ENCODE results near the gene ADD3. TPM values are rescaled to one million over a fixed set of nuclear protein-coding genes. Genes with fewer than 3 reads are reported as not detected.
A peak's percentile ranks its signal among the peaks of the same experiment; 100 is the strongest.

Gene ADD3
- total RNA-seq, 3 donors from 2014 or later (not counting 1 experiment from before 2014, with no cell fraction given), result 341 to 437 (median 344) TPM

DNA sequence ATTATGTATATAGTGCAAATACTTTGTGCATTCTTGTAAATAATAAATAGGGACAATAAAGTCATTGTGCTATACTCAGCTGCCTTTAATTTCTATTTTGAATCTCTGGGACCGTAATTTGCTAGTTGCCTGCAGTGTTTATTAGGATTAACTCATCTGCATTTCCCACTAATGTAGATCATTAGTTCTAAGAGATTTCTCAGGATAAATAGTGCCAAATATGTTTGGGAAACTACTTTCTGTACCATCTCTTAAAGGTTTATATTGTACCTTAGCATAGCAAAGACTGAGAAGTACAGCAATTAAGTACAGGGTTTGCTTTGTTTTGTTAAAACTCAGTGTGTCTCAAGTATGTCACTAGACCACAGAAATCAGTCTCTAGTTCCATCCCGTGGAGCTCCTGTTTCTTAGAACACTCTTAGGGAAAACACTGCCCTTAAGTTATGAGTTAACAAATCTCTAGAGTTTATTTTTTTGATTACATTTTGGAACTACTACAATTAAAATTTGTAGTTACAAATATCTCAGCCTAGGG is 26.0 kb downstream of the ADD3 start:
- DNase-seq (no peak), ATAC-seq (no peak)
- TF ChIP-seq, protein P1, sequence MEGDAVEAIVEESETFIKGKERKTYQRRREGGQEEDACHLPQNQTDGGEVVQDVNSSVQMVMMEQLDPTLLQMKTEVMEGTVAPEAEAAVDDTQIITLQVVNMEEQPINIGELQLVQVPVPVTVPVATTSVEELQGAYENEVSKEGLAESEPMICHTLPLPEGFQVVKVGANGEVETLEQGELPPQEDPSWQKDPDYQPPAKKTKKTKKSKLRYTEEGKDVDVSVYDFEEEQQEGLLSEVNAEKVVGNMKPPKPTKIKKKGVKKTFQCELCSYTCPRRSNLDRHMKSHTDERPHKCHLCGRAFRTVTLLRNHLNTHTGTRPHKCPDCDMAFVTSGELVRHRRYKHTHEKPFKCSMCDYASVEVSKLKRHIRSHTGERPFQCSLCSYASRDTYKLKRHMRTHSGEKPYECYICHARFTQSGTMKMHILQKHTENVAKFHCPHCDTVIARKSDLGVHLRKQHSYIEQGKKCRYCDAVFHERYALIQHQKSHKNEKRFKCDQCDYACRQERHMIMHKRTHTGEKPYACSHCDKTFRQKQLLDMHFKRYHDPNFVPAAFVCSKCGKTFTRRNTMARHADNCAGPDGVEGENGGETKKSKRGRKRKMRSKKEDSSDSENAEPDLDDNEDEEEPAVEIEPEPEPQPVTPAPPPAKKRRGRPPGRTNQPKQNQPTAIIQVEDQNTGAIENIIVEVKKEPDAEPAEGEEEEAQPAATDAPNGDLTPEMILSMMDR (IDR thresholded peaks at IDR 0.05), result no peak
- 86% methylated on average over 1 of the region's 2 CpGs for WGBS (ENCODE audit: insufficient coverage)
- H3K27ac ChIP-seq (ENCODE audit: low read length), result no peak overlapping the region
- H3K36me3 ChIP-seq (ENCODE audit: control insufficient read depth, insufficient read depth, low read length), result peaks cover 5% of the 10 kb centered on the region
- Mint-ChIP-seq H3K4me1 (peaks cover 36 to 56% of the 10 kb centered on the region in 2 donors), H3K27ac (no peak overlapping the region), H3K9me3 (no peaks in the 10 kb centered on the region), H3K36me3 (no peaks in the 10 kb centered on the region), H3K4me3 (no peak overlapping the region), H3K27me3 (ENCODE audit: low read depth in 2 of 2) (no peaks in the 10 kb centered on the region)
- H3K4me3 ChIP-seq (ENCODE audit: low read length), result no peak overlapping the region
- H3K27me3 ChIP-seq (ENCODE audit: control insufficient read depth, insufficient read depth, low read length), result no peaks in the 10 kb centered on the region
- intact Hi-C loops (cut with micrococcal nuclease), result no loop called here
- peaks cover 8% of the 10 kb centered on the region for H3K4me1 ChIP-seq (ENCODE audit: control insufficient read depth, insufficient read depth, low read length)
- H3K9me3 ChIP-seq (ENCODE audit: control insufficient read depth, insufficient read depth, low read length), result no peaks in the 10 kb centered on the region

DNA sequence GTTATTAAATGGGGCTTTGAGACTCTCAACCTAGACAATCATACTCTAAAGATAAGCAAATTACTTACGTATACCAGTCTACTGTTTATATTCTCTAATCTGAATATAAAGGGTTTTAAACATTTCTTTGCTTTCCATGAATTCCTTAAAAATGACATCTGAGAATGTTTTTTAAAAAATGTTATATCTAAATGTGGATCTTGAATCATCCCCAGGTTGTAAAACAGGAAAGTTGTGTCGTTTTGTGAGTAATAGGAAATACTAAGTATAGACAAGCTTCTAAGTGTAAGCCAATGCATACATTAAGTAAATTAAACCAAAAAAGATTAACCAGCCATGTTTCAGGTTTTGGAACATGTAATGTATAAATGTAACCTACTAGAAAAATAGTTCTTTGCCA is 26.8 kb downstream of the ADD3 start:
- peaks cover 5% of the 10 kb centered on the region for H3K36me3 ChIP-seq (ENCODE audit: control insufficient read depth, insufficient read depth, low read length)
- TF ChIP-seq, protein P1 (IDR thresholded peaks at IDR 0.05), result no peak
- H3K27me3 Mint-ChIP-seq (ENCODE audit: low read depth in 2 of 2), result no peaks in the 10 kb centered on the region
- intact Hi-C loops (cut with micrococcal nuclease), result no loop called here
- peaks cover 8% of the 10 kb centered on the region for H3K4me1 ChIP-seq (ENCODE audit: control insufficient read depth, insufficient read depth, low read length)
- no peak overlapping the region for H3K27ac ChIP-seq (ENCODE audit: low read length)
- no peaks in the 10 kb centered on the region for H3K27me3 ChIP-seq (ENCODE audit: control insufficient read depth, insufficient read depth, low read length)
- H3K9me3 Mint-ChIP-seq, result no peaks in the 10 kb centered on the region
- H3K4me3 ChIP-seq (ENCODE audit: low read length), result no peak overlapping the region
- no peak for ATAC-seq
- H3K27ac Mint-ChIP-seq, result peak overlapping the region in 1 of 2 donors; percentile 76
- WGBS (ENCODE audit: insufficient coverage), result 67% methylated on average over 1 of the region's 2 CpGs
- H3K36me3 Mint-ChIP-seq, result no peaks in the 10 kb centered on the region
- H3K4me1 Mint-ChIP-seq, result peaks cover 44 to 64% of the 10 kb centered on the region in 2 donors
- no peak for DNase-seq
- H3K4me3 Mint-ChIP-seq, result no peak overlapping the region
- H3K9me3 ChIP-seq (ENCODE audit: control insufficient read depth, insufficient read depth, low read length), result no peaks in the 10 kb centered on the region

DNA sequence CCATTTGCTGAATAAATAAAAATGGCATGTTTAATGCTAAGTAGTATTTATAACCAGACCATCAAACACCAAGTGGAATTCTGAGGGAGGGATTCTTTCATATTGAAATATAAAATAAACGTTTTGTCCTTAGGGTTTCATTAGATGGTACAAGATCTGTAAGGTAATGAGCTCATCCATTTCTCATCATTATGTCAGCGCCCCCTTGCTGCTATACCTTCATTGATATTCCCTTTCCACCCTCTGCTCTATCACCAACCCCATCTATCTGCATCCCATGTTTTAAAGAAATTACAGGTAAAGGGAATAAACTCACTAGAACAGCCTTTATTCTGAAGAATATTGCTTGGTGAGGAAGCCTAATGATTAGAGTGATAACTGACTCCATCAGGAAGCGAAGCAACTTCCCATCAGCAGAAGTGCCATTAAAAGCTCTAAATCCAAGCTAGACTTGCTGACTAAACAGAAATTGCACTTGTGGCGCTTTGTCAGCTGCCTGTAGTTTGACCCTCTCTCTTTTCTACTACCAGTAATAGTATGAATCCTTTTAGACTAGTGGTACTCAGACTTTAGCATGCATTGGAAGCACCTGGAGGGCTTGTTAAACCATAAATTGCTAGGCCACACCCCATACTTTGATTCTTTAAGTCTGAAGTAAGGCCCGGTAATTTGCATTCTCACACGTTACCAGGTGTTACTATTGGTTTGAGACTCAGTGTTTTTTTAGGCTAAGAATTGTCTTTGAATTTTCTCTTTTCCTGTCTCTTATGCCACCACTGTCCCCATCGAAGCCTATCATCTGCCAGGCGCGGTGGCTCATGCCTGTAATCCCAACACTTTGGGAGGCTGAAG is 27.5 kb downstream of the ADD3 start:
- Histone ChIP-seq H3K4me1 (ENCODE audit: control insufficient read depth, insufficient read depth, low read length) (peaks cover 8% of the 10 kb centered on the region), H3K4me3 (ENCODE audit: low read length) (no peak overlapping the region), H3K27me3 (ENCODE audit: control insufficient read depth, insufficient read depth, low read length) (no peaks in the 10 kb centered on the region), H3K27ac (ENCODE audit: low read length) (no peak overlapping the region), H3K9me3 (ENCODE audit: control insufficient read depth, insufficient read depth, low read length) (no peaks in the 10 kb centered on the region), H3K36me3 (ENCODE audit: control insufficient read depth, insufficient read depth, low read length) (peaks cover 5% of the 10 kb centered on the region)
- intact Hi-C loops (cut with micrococcal nuclease), result no loop called here
- Mint-ChIP-seq H3K36me3 (no peaks in the 10 kb centered on the region), H3K27me3 (ENCODE audit: low read depth in 2 of 2) (no peaks in the 10 kb centered on the region), H3K9me3 (no peaks in the 10 kb centered on the region), H3K27ac (peak overlapping the region; percentile 58 to 76), H3K4me3 (peak overlapping the region; percentile 25), H3K4me1 (peaks cover 51 to 71% of the 10 kb centered on the region in 2 donors)
- TF ChIP-seq, protein P1 (IDR thresholded peaks at IDR 0.05), result no peak
- DNase-seq (peak in 1 of 2 donors; percentile 28), ATAC-seq (peak in 1 of 3 donors; percentile 36)
- 75% methylated on average over 8 of the region's 9 CpGs for WGBS (ENCODE audit: insufficient coverage)

Measured in natural killer cell (primary cell).